Smooth muscle cell (in vitro differentiated cells): ENCODE measurements around the gene ACOX3. TPM values are rescaled to one million over a fixed set of nuclear protein-coding genes. Genes with fewer than 3 reads are reported as not detected.

Experiments
- DNase-seq: peaks from one replicate; lab custom pipeline; 2025; ENCODE audit not compliant: unreplicated experiment; lab: John Stamatoyannopoulos, UW
- H2AFZ ChIP-seq: fragments of 200-600 bp; sonication (generic); 2 replicates; pipeline ENCODE4 v1.6.0; 2016; ENCODE audit warnings: antibody characterized with exemption, low read depth, mild to moderate bottlenecking
- H3F3A ChIP-seq: fragments of 200-600 bp; sonication (generic); 2 replicates; pipeline ENCODE4 v1.6.0; 2017; ENCODE audit warnings: antibody characterized with exemption, low read depth
- H3K27ac ChIP-seq: fragments of 200-600 bp; sonication (generic); 2 replicates; pipeline ENCODE4 v1.5.1; 2016; ENCODE audit warnings: low read depth, mild to moderate bottlenecking
- H3K27me3 ChIP-seq: fragments of 200-600 bp; sonication (generic); 2 replicates; pipeline ENCODE4 v1.6.1; 2016; ENCODE audit warnings: low read depth, mild to moderate bottlenecking
- H3K36me3 ChIP-seq: fragments of 200-600 bp; sonication (generic); 2 replicates; pipeline ENCODE4 v1.5.1; 2016; ENCODE audit warnings: low read depth
- H3K4me1 ChIP-seq: fragments of 200-600 bp; sonication (generic); 2 replicates; pipeline ENCODE4 v1.5.1; 2016; ENCODE audit warnings: low read depth
- H3K4me2 ChIP-seq: fragments of 200-600 bp; sonication (generic); 2 replicates; pipeline ENCODE4 v1.6.0; 2016; ENCODE audit warnings: mild to moderate bottlenecking
- H3K4me3 ChIP-seq: fragments of 200-600 bp; sonication (generic); 2 replicates; pipeline ENCODE4 v1.5.1; 2016; ENCODE audit warnings: mild to moderate bottlenecking
- H3K79me2 ChIP-seq: fragments of 200-600 bp; sonication (generic); 2 replicates; pipeline ENCODE4 v1.6.0; 2016; ENCODE audit warnings: low read depth, mild to moderate bottlenecking
- H3K9ac ChIP-seq: fragments of 200-600 bp; sonication (generic); 2 replicates; pipeline ENCODE4 v1.6.0; 2016; ENCODE audit warnings: low read depth
- H3K9me3 ChIP-seq: fragments of 200-600 bp; sonication (generic); replicated peaks from 2 replicates; pipeline ENCODE4 v1.5.1; 2016; ENCODE audit warnings: low read depth
- H4K20me1 ChIP-seq: fragments of 200-600 bp; sonication (generic); 2 replicates; pipeline ENCODE4 v1.6.0; 2016; ENCODE audit warnings: low read depth
- CTCF ChIP-seq: fragments of 200-600 bp; sonication (generic); IDR thresholded peaks from 2 replicates; pipeline ENCODE4 v1.5.1; 2017; ENCODE audit warnings: borderline replicate concordance, mild to moderate bottlenecking, antibody characterized with exemption; ENCODE audit not compliant: insufficient read depth, poor library complexity, severe bottlenecking
- WGBS: methylation state at CpG from one replicate; pipeline ENCODE4 v1.1.7; 2016; ENCODE audit warnings: low lambda C conversion rate; 5-methylcytosine and 5-hydroxymethylcytosine counted together
- polyA plus RNA-seq: library from polyadenylated mRNA; unstranded; fragments of >200 nt; fragmentation: Nextera tagmentation; extraction: Ambion mirVana; gene quantifications from 2 replicates; pipeline ENCODE4 v1.2.1, GENCODE V29; 2016
- total RNA-seq: library from RNA; depleted of rRNA; stranded (reverse); fragments of >200 nt; gene quantifications from 2 replicates; pipeline ENCODE4 v1.2.3, GENCODE V29; 2014

The ACOX3 gene
- total and polyA plus RNA-seq, 2 experiments from 2014 or later: 25.0 to 27.9 TPM

- H3K27me3 ChIP-seq: no peaks in the 10 kb centered on the region
- no peak for TF ChIP-seq CTCF
- H3K27ac ChIP-seq: no peak overlapping the region
Observed at GRCh38 chr4:8345946-8346814, 94.3 kb downstream of the ACOX3 start.

GRCh38 chr4:8345053-8345945, 95.2 kb downstream of the ACOX3 start:
- Histone ChIP-seq H3F3A (no peaks in the 10 kb centered on the region), H3K9ac (no peak overlapping the region), H3K27ac (no peak overlapping the region), H3K4me1 (no peaks in the 10 kb centered on the region), H3K27me3 (no peaks in the 10 kb centered on the region), H4K20me1 (no peaks in the 10 kb centered on the region), H3K4me3 (no peak overlapping the region), H3K79me2 (no peaks in the 10 kb centered on the region), H3K4me2 (no peak overlapping the region), H2AFZ (no peak overlapping the region), H3K9me3 (no peaks in the 10 kb centered on the region), H3K36me3 (no peaks in the 10 kb centered on the region)
- WGBS: 95% methylated on average over 34 of the region's 34 CpGs
- TF ChIP-seq CTCF: no peak
- no peak for DNase-seq

More at GRCh38 chr4:8345946-8346814, 94.3 kb downstream of the ACOX3 start:
- no peaks in the 10 kb centered on the region for H4K20me1 ChIP-seq
- no peak overlapping the region for H3K9ac ChIP-seq
- no peaks in the 10 kb centered on the region for H3K9me3 ChIP-seq
- no peaks in the 10 kb centered on the region for H3K36me3 ChIP-seq
- H3K4me3 ChIP-seq: no peak overlapping the region
- no peak overlapping the region for H3K4me2 ChIP-seq
- no peak overlapping the region for H2AFZ ChIP-seq
- no peaks in the 10 kb centered on the region for H3K79me2 ChIP-seq
- no peak for DNase-seq
- no peaks in the 10 kb centered on the region for H3K4me1 ChIP-seq
- H3F3A ChIP-seq: no peaks in the 10 kb centered on the region
- 92% methylated on average over 36 of the region's 39 CpGs for WGBS

- H3K4me2 ChIP-seq: no peak overlapping the region
- H3K9ac ChIP-seq: no peak overlapping the region
- no peak for TF ChIP-seq CTCF
- DNase-seq: no peak
- no peaks in the 10 kb centered on the region for H4K20me1 ChIP-seq
- H3K9me3 ChIP-seq: no peaks in the 10 kb centered on the region
- H3K27ac ChIP-seq: no peak overlapping the region
- H3K27me3 ChIP-seq: no peaks in the 10 kb centered on the region
- no peaks in the 10 kb centered on the region for H3K36me3 ChIP-seq
- WGBS: 85% methylated on average over 14 of the region's 14 CpGs
- no peak overlapping the region for H3K4me3 ChIP-seq
- H3K79me2 ChIP-seq: no peaks in the 10 kb centered on the region
- H3K4me1 ChIP-seq: no peaks in the 10 kb centered on the region
- H3F3A ChIP-seq: no peaks in the 10 kb centered on the region
- H2AFZ ChIP-seq: no peak overlapping the region
Observed at GRCh38 chr4:8344377-8344776, 96.1 kb downstream of the ACOX3 start.
